PFSK-1 (cell line): Measurements from ENCODE around the gene RGS4.

Experiments used
- POLR2AphosphoS5 ChIP-seq: IDR thresholded peaks from 2 replicates; pipeline ENCODE4 v1.6.1; 2012; ENCODE audit warnings: low read depth, mild to moderate bottlenecking, control low read depth, low read length, moderate library complexity
- TF ChIP-seq, protein P1 (sequence below), 2 experiments: IDR thresholded peaks; 2 replicates each; pipeline versions ENCODE4 v1.6.1 to v1.8.0; 2011 to 2012; ENCODE audit warnings: low read depth in 2 of 2, low read length in 2 of 2, control low read depth in 1 of 2, inconsistent platforms in 1 of 2, mild to moderate bottlenecking in 1 of 2, moderate library complexity in 1 of 2; ENCODE audit not compliant: insufficient read depth in 1 of 2

DNA sequence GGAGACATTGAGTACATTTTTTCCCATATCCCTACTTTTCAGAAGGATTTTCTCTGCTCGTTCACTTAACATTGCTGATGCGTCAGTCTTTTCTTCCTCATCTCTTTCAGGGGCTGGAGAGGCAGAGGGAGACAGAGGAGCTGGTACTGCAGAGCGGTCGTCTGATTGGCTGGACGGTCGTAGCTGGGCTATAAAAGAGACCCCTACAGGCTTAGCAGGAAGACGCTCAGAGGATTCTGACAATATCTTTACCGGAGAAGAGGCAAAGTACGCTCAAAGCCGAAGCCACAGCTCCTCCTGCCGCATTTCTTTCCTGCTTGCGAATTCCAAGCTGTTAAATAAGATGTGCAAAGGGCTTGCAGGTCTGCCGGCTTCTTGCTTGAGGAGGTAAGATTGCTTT, at the start of gene RGS4:
- TF ChIP-seq POLR2AphosphoS5 = peak; percentile 34; the same call in 1 of the 2 replicates
- TF ChIP-seq, protein P1, sequence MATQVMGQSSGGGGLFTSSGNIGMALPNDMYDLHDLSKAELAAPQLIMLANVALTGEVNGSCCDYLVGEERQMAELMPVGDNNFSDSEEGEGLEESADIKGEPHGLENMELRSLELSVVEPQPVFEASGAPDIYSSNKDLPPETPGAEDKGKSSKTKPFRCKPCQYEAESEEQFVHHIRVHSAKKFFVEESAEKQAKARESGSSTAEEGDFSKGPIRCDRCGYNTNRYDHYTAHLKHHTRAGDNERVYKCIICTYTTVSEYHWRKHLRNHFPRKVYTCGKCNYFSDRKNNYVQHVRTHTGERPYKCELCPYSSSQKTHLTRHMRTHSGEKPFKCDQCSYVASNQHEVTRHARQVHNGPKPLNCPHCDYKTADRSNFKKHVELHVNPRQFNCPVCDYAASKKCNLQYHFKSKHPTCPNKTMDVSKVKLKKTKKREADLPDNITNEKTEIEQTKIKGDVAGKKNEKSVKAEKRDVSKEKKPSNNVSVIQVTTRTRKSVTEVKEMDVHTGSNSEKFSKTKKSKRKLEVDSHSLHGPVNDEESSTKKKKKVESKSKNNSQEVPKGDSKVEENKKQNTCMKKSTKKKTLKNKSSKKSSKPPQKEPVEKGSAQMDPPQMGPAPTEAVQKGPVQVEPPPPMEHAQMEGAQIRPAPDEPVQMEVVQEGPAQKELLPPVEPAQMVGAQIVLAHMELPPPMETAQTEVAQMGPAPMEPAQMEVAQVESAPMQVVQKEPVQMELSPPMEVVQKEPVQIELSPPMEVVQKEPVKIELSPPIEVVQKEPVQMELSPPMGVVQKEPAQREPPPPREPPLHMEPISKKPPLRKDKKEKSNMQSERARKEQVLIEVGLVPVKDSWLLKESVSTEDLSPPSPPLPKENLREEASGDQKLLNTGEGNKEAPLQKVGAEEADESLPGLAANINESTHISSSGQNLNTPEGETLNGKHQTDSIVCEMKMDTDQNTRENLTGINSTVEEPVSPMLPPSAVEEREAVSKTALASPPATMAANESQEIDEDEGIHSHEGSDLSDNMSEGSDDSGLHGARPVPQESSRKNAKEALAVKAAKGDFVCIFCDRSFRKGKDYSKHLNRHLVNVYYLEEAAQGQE (IDR thresholded peaks at IDR 0.05; ENCODE audit: insufficient read depth in 1 of 2, low read depth in 2 of 2, low read length in 2 of 2) = no peak
